ENCODE measurements around the gene KCNQ1OT1.

KCNQ1OT1 gene

DNA sequence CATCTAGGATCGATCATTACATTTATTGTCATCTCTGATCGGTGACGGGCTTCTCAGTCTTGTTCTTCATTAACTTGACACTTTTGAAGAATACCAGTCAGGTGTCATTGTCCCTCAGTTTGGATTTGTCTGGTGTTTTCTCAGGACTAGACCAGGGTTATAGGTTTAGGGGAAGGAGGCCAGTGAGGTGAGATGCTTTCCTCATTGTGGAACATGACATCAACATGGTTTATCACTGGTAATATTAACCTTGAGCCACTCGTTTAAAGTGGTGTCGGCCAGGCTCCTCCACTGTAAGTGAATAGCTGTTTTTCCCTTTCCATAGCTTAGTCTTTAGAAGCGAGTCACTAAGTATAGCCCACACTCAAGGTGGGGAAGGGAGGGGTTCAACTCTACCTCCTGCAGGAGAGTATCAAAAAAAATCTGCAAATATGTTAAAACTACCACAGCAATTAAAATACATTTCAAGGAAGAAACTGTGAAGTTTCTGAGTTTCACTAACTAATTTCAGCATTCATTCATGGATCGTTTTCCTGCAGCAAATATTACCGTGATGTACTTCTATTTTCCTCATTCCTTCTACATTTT is 42.0 kb downstream of the KCNQ1OT1 start:
- no peak for DNase-seq (ENCODE audit: low read depth)
- no peak overlapping the region for H3K4me3 ChIP-seq (ENCODE audit: low read depth, low read length)
- TF ChIP-seq POLR2A (IDR thresholded peaks at IDR 0.05; ENCODE audit: extremely low read depth, insufficient read length) (no peak), CTCF (IDR thresholded peaks at IDR 0.05; ENCODE audit: low read depth, low read length) (no peak), MAX (IDR thresholded peaks at IDR 0.05; ENCODE audit: low read depth, low read length) (no peak), MYC (IDR thresholded peaks at IDR 0.05; ENCODE audit: low read depth, low read length) (no peak)

- TF ChIP-seq MYC (IDR thresholded peaks at IDR 0.05; ENCODE audit: low read depth, low read length) (no peak), MAX (IDR thresholded peaks at IDR 0.05; ENCODE audit: low read depth, low read length) (no peak), CTCF (IDR thresholded peaks at IDR 0.05; ENCODE audit: low read depth, low read length) (no peak), POLR2A (IDR thresholded peaks at IDR 0.05; ENCODE audit: extremely low read depth, insufficient read length) (no peak)
- no peak for DNase-seq (ENCODE audit: low read depth)
- H3K4me3 ChIP-seq (ENCODE audit: low read depth, low read length) = no peak overlapping the region
Observed at GRCh38 chr11:2656859-2657258, 42.9 kb downstream of the KCNQ1OT1 start.

GRCh38 chr11:2655834-2656622 is 43.8 kb downstream of the KCNQ1OT1 start:
- no peak for DNase-seq (ENCODE audit: low read depth)
- H3K4me3 ChIP-seq (ENCODE audit: low read depth, low read length) = no peak overlapping the region
- TF ChIP-seq MYC (IDR thresholded peaks at IDR 0.05; ENCODE audit: low read depth, low read length) (no peak), MAX (IDR thresholded peaks at IDR 0.05; ENCODE audit: low read depth, low read length) (no peak), CTCF (IDR thresholded peaks at IDR 0.05; ENCODE audit: low read depth, low read length) (no peak), POLR2A (IDR thresholded peaks at IDR 0.05; ENCODE audit: extremely low read depth, insufficient read length) (no peak)

DNA sequence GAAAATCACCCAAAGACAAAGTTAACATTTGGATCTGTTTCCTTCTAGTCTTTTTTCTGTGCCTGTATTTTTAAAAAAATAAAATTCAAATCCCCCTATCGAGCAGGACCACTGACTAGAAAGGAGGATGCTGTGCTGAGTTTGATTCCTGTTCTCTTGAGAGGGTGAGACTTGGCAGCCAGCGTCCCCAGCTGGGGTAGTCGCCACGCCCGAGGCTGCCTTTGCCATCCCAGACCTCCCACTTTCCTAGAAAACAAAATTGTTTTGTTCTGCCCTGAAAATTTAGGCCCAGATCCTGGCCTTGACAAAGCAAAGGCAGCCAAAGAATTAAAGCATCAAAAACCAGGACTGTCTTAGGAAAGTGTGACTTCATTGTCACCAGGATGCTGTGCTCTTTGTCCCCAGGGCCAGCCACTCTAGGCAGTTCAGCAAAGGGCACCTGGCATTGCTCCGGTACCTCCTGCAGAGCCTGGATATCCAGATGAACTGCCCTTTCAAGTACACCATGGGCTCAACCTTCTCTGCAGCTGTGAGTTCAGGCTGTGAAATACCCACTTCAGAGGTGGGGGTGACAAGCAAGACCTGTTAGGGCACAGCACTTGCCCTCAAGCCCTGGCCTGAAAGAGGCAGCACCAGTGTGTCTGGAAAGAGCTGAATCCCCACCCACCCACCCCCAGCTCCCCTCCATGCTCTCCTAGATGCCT is 44.6 kb downstream of the KCNQ1OT1 start:
- DNase-seq (ENCODE audit: low read depth) = no peak
- no peak overlapping the region for H3K4me3 ChIP-seq (ENCODE audit: low read depth, low read length)
- no peak for TF ChIP-seq MYC (IDR thresholded peaks at IDR 0.05; ENCODE audit: low read depth, low read length)
- no peak for TF ChIP-seq CTCF (IDR thresholded peaks at IDR 0.05; ENCODE audit: low read depth, low read length)
- no peak for TF ChIP-seq MAX (IDR thresholded peaks at IDR 0.05; ENCODE audit: low read depth, low read length)
- TF ChIP-seq POLR2A (IDR thresholded peaks at IDR 0.05; ENCODE audit: extremely low read depth, insufficient read length) = no peak

- DNase-seq (ENCODE audit: low read depth) = no peak
- TF ChIP-seq POLR2A (IDR thresholded peaks at IDR 0.05; ENCODE audit: extremely low read depth, insufficient read length) (no peak), MAX (IDR thresholded peaks at IDR 0.05; ENCODE audit: low read depth, low read length) (no peak), MYC (IDR thresholded peaks at IDR 0.05; ENCODE audit: low read depth, low read length) (no peak), CTCF (IDR thresholded peaks at IDR 0.05; ENCODE audit: low read depth, low read length) (no peak)
- H3K4me3 ChIP-seq (ENCODE audit: low read depth, low read length) = no peak overlapping the region
Observed at GRCh38 chr11:2653930-2654739, 45.7 kb downstream of the KCNQ1OT1 start.
